Measurements from ENCODE around the gene NBPF1. TPM values are rescaled to one million over a fixed set of nuclear protein-coding genes. Genes with fewer than 3 reads are reported as not detected.
"Not testable (repeated sequence)": the region's sequence is repeated elsewhere in the genome, so short reads cannot be mapped to it uniquely, and the experiment has no call there.

The NBPF1 gene
- total RNA-seq, 4 donors from 2014 or later = 38.9 to 50.9 (median 46.5) TPM

GRCh38 chr1:16631248-16632043, 18.1 kb upstream of the NBPF1 start:
- no peaks in the 10 kb centered on the region for H3K27me3 ChIP-seq
- H3K4me3 ChIP-seq (replicated peaks in 1 of 3) = no peak overlapping the region
- H3K4me1 ChIP-seq = no peaks in the 10 kb centered on the region
- peaks cover 56 to 60% of the 10 kb centered on the region in 2 donors for H3K36me3 ChIP-seq
- H3K9me3 ChIP-seq = no peaks in the 10 kb centered on the region
- TF ChIP-seq CTCF (IDR thresholded peaks at IDR 0.05) (no peak), POLR2A (IDR thresholded peaks at IDR 0.05) (peak in 1 of 2 donors; percentile 13)
- intact Hi-C loops (cut with DNase I) = no loop called here
- peak in 1 of 2 donors; percentile 2 for DNase-seq
- H3K27ac ChIP-seq = no peak overlapping the region
- WGBS, 2 donors = 89% methylated on average over 20 of the region's 20 CpGs

DNA sequence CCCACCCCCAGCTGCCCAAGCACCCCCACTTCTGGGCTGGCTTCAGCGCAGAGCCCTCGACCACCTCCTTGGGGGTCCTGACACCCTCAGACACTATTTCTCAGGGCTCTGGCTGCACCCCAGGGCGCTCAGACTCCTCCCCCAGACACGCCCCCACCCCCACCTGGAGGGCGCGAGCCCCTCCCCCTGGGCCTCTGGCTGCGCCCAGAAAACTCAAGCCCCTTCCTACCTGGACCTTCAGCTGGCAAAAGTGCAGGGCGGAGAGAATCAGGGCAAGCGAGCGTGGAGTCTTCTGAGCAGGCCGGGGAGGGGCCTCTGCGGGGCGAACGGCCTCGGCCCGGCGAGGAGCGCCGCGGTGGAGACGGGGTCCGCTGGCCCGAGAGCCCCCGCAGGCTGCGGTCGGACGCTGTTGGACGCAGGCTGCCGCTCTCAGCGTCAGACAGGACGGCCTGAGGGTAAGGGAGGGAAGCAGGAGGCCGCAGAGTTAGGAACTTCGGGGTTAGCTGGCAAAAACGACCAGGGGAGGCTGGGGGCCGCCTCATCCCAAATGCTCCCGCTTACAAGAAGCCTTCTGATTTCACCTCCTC, 17.4 kb upstream of the NBPF1 start:
- Histone ChIP-seq H3K36me3 (peaks cover 62 to 67% of the 10 kb centered on the region in 2 donors), H3K4me1 (no peaks in the 10 kb centered on the region), H3K27me3 (no peaks in the 10 kb centered on the region), H3K4me3 (replicated peaks in 1 of 3) (no peak overlapping the region), H3K9me3 (no peaks in the 10 kb centered on the region), H3K27ac (no peak overlapping the region)
- TF ChIP-seq CTCF (IDR thresholded peaks at IDR 0.05) (no peak), POLR2A (IDR thresholded peaks at IDR 0.05) (no peak)
- 91 to 92% methylated on average over 36 of the region's 36 CpGs for WGBS, 2 donors
- DNase-seq = no peak
- intact Hi-C loops (cut with DNase I) = no loop called here

DNA sequence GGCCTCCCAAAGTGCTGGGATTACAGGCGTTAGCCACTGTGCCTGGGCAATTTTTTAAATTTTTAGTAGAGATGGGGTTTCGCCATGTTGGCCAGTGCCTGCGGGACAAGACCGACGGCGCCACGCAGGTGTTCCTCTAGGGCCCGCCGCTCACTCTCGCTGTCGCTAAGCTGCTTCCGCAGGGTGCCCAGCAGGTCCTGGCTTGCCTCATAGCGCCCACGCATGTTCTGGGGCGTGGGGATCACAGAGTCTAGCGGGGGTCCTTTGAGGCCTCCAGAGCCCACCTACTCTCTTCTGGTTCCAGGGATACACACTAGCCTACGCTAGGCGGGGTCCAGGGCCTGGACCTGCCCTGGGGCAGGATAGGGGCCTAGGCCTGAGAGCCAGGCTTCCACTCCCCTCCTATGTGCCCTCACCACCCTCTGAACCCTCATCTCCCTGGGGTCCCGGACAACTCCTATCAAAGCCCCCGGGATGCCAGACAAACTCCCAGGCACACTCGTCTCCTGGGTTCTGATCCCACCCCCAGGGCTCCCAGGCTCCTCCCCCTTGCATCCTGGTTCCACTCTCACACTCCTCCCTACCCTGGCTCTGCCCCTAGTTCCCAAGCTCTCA, 16.7 kb upstream of the NBPF1 start:
- H3K4me1 ChIP-seq; H3K27me3 ChIP-seq; H3K4me3 ChIP-seq (replicated peaks in 1 of 3); DNase-seq; H3K27ac ChIP-seq; intact Hi-C loops (cut with DNase I); H3K9me3 ChIP-seq: not testable (repeated sequence)
- H3K36me3 ChIP-seq = peaks cover 67 to 72% of the 10 kb centered on the region in 2 donors
- TF ChIP-seq POLR2A (IDR thresholded peaks at IDR 0.05) = peak in 1 of 2 donors; percentile 24
- 94 to 95% methylated on average over 21 of the region's 21 CpGs for WGBS, 2 donors

DNA sequence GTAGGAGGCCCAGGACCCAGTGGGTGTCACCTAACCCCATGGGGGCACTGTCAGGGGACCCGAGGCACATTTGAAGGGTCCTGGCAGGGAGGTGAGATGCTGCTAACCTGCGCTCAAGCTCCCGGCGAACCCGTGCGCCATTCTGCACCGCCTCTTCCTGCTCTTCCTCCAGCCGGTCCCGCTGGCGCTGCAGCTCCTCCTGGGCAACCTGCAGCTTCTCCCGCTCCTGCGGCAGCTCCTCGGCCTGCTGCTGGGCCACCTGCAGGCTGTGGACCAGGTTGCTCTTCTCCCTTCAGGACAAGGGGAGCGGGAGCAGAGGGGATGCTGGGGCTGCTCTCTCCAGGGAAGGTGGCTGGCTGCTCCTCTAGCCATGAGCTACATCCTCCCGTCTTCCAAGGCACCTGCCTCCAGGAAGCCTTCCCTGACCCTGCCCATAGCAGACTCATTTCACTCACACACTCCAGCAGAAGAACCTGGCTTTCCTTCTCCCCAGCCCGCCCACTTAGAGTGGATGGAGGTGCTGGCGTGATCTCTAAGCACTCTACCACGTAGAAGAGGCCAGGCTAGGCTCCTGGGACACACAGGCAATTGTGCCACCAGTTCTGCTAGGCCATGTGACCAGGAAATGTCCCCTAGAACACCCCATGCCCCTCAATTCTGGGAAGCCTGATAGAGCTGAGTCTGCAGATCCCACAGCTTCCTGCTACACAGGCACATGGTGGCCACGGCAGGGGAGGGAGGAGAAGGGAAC, 15.2 kb upstream of the NBPF1 start:
- H3K27ac ChIP-seq = no peak overlapping the region
- no peaks in the 10 kb centered on the region for H3K27me3 ChIP-seq
- 91 to 93% methylated on average over 19 of the region's 19 CpGs for WGBS, 2 donors
- H3K4me3 ChIP-seq (replicated peaks in 1 of 3) = no peak overlapping the region
- no peak for DNase-seq
- H3K36me3 ChIP-seq = peaks cover 70 to 74% of the 10 kb centered on the region in 2 donors
- TF ChIP-seq CTCF (IDR thresholded peaks at IDR 0.05) (peak in 1 of 6 experiments; percentile 8), POLR2A (IDR thresholded peaks at IDR 0.05) (no peak)
- H3K4me1 ChIP-seq = peaks cover 0 to 4% of the 10 kb centered on the region in 2 donors
- intact Hi-C loops (cut with DNase I) = no loop called here
- H3K9me3 ChIP-seq = no peaks in the 10 kb centered on the region

GRCh38 chr1:16626409-16626983, 13.1 kb upstream of the NBPF1 start:
- DNase-seq = not testable (repeated sequence)
- 88 to 89% methylated on average over 15 of the region's 15 CpGs for WGBS, 2 donors
- peaks cover 54 to 73% of the 10 kb centered on the region in 2 donors for H3K36me3 ChIP-seq

More at GRCh38 chr1:16626409-16626983, 13.1 kb upstream of the NBPF1 start:
- H3K27ac ChIP-seq; intact Hi-C loops (cut with DNase I); H3K4me1 ChIP-seq; H3K9me3 ChIP-seq; H3K4me3 ChIP-seq (replicated peaks in 1 of 3); H3K27me3 ChIP-seq: not testable (repeated sequence)

Measured in thyroid gland (tissue), 4 donors.